ENCODE measurements around the gene CNNM3.

The CNNM3 gene

DNA sequence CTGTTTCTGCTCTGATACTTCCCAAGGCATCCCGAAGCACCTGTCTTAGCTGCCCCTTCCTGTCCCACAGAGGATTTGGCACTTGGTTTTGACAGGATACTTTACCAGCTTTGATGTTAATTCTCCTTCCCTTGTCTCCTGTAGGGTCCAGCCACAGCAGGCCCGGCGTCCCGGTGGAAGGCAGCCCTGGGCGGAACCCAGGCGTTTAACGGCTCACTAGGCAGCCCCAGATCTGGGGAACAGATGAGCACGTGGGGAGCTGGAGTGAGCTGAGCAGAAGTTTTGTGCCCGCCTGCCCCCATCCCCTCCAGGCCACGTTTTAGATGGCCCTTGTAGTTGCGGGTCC, 16.3 kb downstream of the CNNM3 start:
- Histone ChIP-seq H3K27me3 (ENCODE audit: insufficient read depth, poor library complexity, severe bottlenecking) (no peaks in the 10 kb centered on the region), H3K27ac (ENCODE audit: poor library complexity, severe bottlenecking) (peak overlapping the region; percentile 36), H3K4me3 (ENCODE audit: severe bottlenecking) (no peak overlapping the region), H3K36me3 (ENCODE audit: low read depth) (peaks cover 35% of the 10 kb centered on the region), H3K4me1 (ENCODE audit: insufficient read depth, poor library complexity, severe bottlenecking) (peaks cover 9% of the 10 kb centered on the region), H3K9me3 (ENCODE audit: severe bottlenecking) (no peaks in the 10 kb centered on the region)
- TF ChIP-seq, protein P1, sequence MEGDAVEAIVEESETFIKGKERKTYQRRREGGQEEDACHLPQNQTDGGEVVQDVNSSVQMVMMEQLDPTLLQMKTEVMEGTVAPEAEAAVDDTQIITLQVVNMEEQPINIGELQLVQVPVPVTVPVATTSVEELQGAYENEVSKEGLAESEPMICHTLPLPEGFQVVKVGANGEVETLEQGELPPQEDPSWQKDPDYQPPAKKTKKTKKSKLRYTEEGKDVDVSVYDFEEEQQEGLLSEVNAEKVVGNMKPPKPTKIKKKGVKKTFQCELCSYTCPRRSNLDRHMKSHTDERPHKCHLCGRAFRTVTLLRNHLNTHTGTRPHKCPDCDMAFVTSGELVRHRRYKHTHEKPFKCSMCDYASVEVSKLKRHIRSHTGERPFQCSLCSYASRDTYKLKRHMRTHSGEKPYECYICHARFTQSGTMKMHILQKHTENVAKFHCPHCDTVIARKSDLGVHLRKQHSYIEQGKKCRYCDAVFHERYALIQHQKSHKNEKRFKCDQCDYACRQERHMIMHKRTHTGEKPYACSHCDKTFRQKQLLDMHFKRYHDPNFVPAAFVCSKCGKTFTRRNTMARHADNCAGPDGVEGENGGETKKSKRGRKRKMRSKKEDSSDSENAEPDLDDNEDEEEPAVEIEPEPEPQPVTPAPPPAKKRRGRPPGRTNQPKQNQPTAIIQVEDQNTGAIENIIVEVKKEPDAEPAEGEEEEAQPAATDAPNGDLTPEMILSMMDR (IDR thresholded peaks at IDR 0.05; ENCODE audit: poor library complexity, severe bottlenecking), result no peak
- peak; percentile 8; the same call in 2 of the 3 replicates for ATAC-seq (ENCODE audit: low read depth)
- DNase-seq (ENCODE audit: low spot score), result no peak

DNA sequence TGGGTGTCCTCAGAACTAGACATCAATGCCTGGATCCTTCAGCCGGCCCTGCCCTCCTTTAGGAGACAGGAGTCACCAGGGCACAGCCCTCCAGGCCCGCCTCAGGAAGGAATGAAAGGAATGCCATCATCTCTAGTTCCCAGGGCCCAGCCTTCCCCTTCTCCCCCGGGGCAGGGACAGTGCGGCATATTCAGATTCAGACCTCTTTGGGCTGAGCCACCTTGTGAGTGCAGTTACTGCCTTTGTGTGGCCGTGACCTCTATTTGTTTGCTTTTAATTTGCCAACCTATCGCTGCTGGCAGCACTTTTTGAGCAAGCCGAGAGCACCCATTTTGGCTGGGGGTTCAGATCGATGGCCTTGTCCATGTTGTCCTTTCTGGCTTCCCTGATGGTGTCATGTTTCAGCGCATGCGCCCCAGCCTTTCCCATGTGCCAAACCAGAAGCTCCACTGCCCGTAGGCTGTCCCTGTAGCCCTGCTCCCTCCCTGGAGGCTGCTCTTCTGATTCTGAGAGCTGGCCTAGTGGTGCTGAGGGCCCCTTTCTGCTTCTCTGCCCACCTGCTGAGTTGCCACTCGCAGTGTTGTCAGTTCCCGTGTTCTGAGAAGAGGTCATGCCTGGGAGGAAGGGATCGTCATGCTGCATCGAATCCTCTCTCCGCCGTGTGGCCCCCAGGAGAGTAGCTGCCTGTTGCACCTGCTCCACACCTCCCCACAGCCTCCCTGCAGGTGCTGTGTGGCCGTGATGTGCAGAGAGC, 16.9 kb downstream of the CNNM3 start:
- Histone ChIP-seq H3K4me3 (ENCODE audit: severe bottlenecking) (no peak overlapping the region), H3K9me3 (ENCODE audit: severe bottlenecking) (no peaks in the 10 kb centered on the region), H3K36me3 (ENCODE audit: low read depth) (peaks cover 35% of the 10 kb centered on the region), H3K4me1 (ENCODE audit: insufficient read depth, poor library complexity, severe bottlenecking) (peaks cover 9% of the 10 kb centered on the region), H3K27me3 (ENCODE audit: insufficient read depth, poor library complexity, severe bottlenecking) (no peaks in the 10 kb centered on the region), H3K27ac (ENCODE audit: poor library complexity, severe bottlenecking) (peak overlapping the region; percentile 36)
- TF ChIP-seq, protein P1 (IDR thresholded peaks at IDR 0.05; ENCODE audit: poor library complexity, severe bottlenecking), result no peak
- no peak for DNase-seq (ENCODE audit: low spot score)
- ATAC-seq (ENCODE audit: low read depth), result peak; percentile 91

DNA sequence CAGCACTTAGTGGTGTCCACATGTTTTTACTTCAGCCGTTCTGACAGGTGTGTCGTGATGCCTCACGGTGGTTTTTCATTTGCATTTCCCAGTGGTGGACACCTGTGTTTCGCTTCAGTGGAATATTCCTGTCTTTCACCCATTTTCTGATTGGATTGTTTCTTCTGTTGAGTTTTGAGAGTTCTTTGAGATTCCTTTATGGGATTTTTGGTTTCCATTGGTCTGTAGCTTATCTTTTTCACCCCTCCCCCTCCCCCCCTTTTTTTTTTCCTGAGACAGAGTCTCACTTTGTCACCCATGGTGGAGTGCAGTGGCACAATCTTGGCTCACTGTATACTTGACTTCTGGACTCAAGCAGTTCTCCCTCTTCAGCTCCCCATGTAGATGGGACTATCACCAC, 19.8 kb downstream of the CNNM3 start:
- no peak overlapping the region for H3K27ac ChIP-seq (ENCODE audit: poor library complexity, severe bottlenecking)
- TF ChIP-seq, protein P1 (IDR thresholded peaks at IDR 0.05; ENCODE audit: poor library complexity, severe bottlenecking), result no peak
- ATAC-seq (ENCODE audit: low read depth), result no peak
- no peak for DNase-seq (ENCODE audit: low spot score)
- no peaks in the 10 kb centered on the region for H3K9me3 ChIP-seq (ENCODE audit: severe bottlenecking)
- no peaks in the 10 kb centered on the region for H3K27me3 ChIP-seq (ENCODE audit: insufficient read depth, poor library complexity, severe bottlenecking)
- H3K4me1 ChIP-seq (ENCODE audit: insufficient read depth, poor library complexity, severe bottlenecking), result peaks cover 9% of the 10 kb centered on the region
- no peak overlapping the region for H3K4me3 ChIP-seq (ENCODE audit: severe bottlenecking)
- peaks cover 21% of the 10 kb centered on the region for H3K36me3 ChIP-seq (ENCODE audit: low read depth)

GRCh38 chr2:96837575-96837974, 21.5 kb downstream of the CNNM3 start:
- TF ChIP-seq, protein P1 (IDR thresholded peaks at IDR 0.05; ENCODE audit: poor library complexity, severe bottlenecking), result no peak
- peaks cover 9% of the 10 kb centered on the region; the same call in 1 of the 2 replicates for H3K36me3 ChIP-seq (ENCODE audit: low read depth)
- no peak overlapping the region for H3K4me3 ChIP-seq (ENCODE audit: severe bottlenecking)
- H3K9me3 ChIP-seq (ENCODE audit: severe bottlenecking), result no peaks in the 10 kb centered on the region
- H3K27ac ChIP-seq (ENCODE audit: poor library complexity, severe bottlenecking), result no peak overlapping the region
- no peaks in the 10 kb centered on the region for H3K27me3 ChIP-seq (ENCODE audit: insufficient read depth, poor library complexity, severe bottlenecking)
- peaks cover 7% of the 10 kb centered on the region for H3K4me1 ChIP-seq (ENCODE audit: insufficient read depth, poor library complexity, severe bottlenecking)
- DNase-seq (ENCODE audit: low spot score) (no peak), ATAC-seq (ENCODE audit: low read depth) (no peak)
